G401 (cell line): ENCODE data around the gene DHRS1. TPM values are rescaled to one million over a fixed set of nuclear protein-coding genes. Genes with fewer than 3 reads are reported as not detected.
A peak's percentile ranks its signal among the peaks of the same experiment; 100 is the strongest.
"Not testable (repeated sequence)": the region's sequence is repeated elsewhere in the genome, so short reads cannot be mapped to it uniquely, and the experiment has no call there.

Experiments used
- DNase-seq: peaks from one replicate; pipeline ENCODE4 v3.0.0-alpha.2; 2015; ENCODE audit warnings: low spot score
- in situ Hi-C: cut with HindIII; loops from 2 replicates; pipeline ENCODE4 v1.10.0; 2016; ENCODE audit warnings: low sequenced_read_pairs, mixed read lengths
- total RNA-seq: library from RNA; depleted of rRNA; stranded (reverse); fragments of >200 nt; shearing (Covaris generic); gene quantifications from 2 replicates; pipeline ENCODE4 v1.2.3, GENCODE V29; 2014

Gene DHRS1
- total RNA-seq, 1 experiment from 2014 or later = 11.4 TPM

DNA sequence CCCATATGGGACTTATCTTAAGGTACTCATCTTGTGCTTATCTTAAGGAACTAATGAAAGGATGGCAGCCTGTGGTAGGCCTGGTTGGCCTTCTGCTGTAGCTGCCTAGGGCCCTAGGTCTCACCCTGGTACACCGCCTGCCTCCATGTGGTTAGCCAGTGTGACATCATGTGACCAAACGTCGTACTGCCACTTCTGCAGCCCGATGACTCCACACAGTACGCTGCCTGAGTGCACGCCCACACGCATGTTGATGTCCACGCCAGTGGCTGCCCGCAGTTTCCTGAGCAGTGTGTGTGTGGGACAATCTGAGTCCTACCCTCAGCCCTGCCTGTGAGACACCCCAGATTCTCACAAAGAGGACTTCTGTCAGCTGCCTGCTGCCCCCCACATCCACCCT is 30.2 kb upstream of the DHRS1 start:
- no peak for DNase-seq
- in situ Hi-C loops = no loop called here

DNA sequence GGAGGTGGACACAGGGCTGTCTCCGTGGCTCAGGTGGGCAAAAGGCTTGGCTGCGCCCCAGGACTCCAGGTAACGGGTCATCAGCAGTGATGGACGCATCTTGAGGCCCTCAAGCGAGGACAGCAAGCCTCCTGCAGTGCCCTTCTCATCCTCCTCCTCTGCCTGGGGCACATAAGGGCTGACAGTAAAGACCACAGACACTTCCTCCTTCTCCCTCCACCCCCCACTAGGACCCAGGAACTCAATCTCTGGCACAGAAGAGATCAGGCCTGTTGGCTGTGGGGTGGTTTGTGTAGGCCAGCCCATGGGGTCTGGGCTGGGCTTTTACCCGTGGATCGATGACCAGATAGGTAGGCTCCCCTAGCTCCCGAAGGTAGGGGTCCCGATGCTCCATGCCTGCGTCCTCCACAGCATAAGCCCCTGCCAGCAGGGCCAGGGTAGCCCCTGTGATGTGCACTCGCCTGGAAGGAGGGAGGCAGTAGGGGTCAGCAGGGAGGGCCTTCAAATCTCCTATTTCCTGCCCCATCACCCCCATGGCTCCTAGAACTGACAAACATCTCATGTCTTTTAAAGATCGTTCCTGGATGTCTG is 29.6 kb upstream of the DHRS1 start:
- in situ Hi-C loops = no loop called here
- DNase-seq = no peak

DNA sequence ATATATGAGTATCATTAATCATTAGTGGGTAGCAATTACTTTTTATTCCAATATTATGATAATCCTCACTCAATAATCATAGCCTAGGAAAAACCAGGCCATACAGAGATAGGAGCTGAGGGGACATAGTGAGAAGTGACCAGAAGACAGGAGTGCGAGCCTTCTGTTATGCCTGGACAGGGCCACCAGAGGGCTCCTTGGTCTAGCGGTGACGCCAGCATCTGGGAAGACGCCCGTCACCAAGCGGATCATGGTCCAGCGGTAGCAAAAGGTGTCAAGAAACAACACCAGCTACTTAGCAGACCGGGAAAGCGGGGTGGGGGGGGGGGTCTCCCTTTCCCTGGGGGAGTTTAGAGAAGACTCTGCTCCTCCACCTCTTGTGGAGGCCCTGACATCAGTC is 28.3 kb upstream of the DHRS1 start:
- peak; percentile 61 for DNase-seq
- in situ Hi-C loops = not testable (repeated sequence)

DNA sequence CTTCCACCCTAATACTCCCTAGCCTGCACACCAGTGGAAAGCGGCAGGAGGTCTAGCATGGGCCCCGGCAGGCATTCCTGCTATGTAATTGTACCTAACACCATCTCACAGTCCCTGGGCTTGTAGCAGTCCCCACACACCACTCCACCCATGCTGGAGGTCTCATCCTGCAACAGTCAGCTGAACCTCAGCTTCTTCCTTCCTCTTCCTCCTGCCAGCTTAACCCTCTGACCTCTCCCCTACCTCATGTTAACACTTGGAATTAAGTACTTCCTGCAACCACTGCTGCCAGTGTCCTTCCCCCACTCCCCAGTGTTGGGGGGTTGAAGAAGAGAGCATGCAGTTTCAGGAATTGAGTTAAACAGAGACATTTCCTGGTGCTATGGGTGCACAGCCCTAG is 27.7 kb upstream of the DHRS1 start:
- no peak for DNase-seq

DNA sequence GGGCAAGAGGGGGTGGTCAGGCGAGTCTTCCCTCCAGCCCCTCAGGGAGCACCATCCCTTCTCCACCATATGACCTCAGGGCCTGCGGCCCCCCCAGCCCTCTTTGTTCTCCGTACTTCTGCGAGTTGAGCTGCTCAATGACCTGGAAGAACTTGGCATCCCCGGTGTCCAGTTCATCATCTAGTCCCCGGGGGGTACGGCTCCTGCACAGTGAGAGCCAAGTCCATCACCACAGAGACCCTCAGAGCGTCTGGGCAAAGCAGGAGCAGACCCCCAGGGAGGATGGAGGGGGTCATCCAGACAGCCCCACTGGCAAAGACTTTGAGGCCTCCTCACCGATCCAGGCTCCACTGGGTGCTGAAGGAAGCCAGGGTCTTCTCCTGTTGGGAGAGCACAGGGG is 26.4 kb upstream of the DHRS1 start:
- in situ Hi-C loops = no loop called here
- no peak for DNase-seq

More for the DNA sequence above, 27.7 kb upstream of the DHRS1 start:
- in situ Hi-C loops = no loop called here

DNA sequence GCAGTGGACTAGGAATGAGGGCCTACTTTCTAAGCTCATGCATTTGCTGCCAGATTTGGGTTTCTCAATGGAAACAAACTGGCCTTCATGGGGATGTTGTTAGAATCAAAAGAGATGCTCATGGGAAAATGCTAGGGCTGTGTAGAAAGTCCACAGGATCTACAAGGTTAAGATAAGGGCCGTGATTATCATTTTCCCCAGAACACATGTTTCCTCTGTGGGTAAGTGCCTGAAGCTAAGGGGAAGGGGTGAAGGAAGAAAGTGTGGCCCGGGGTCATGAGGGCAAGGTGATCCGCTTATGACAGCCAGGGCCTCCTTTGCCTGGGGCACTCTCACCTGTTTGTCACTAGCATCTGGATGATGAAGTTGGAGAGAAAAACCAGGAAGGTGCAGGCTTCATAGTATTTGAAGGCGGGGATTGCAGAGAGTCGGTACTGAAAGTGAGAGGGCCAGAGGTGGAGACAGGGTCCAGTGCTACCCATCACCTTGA is 25.5 kb upstream of the DHRS1 start:
- no peak for DNase-seq
- in situ Hi-C loops = no loop called here

DNA sequence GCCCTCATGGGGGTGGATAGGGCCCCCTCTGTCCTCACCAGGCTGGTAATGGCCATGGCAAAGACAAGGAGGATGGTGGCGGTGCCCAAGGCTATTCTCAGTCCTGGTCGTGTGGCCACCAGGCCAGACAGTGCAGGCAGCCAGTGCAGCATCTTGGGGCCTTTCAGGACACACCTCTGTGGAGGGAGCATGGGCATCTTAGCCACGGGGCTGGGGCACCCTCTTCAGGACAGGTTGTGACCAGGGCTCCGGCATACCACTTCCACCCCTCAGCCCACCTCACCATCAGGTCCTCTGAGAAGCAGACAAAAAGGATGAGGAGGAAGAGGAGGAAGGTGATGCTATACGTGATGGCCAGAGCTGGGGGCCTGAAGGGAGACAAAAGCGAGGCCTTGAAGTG is 24.4 kb upstream of the DHRS1 start:
- in situ Hi-C loops = no loop called here
- DNase-seq = no peak

DNA sequence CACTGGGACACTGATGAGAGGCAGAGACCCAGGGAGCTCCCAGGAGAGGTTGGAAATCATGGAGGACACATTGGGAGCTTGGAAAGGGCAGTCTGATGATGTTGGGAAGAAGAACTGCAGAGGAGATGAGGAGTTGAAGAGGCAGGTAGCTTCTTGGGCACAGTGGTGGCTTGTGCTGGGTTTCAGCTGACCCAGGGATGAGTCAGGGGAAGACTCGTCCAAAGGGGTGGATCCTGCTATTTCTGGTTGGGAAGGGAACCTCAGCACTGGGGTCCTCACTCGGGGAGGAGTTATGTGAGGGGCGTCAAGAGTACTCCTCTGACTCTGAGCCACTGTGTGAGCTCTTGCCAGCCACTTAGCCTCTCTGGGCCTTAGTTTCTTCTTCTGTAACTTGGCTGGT is 23.8 kb upstream of the DHRS1 start:
- in situ Hi-C loops = no loop called here

DNA sequence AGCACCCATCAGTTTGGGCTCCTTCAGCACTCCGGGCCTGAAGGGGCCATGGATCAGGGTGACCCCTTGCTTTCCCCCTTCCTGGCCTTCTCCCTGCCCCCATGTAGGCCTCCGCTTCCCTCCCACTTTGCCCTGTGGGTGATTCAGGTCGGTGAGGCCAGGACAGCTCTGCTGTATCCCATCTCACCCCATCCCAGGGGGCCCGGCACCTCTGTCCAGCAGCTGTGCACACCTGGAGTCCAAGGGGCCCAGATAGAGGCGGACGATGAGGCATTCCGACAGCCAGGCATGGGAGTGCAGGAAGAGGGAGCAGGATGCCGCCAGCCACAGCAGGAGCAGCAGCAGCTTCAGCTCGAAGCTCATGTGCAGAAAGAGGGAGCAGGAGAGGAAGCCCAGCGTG is 23.1 kb upstream of the DHRS1 start:
- in situ Hi-C loops = no loop called here
- no peak for DNase-seq

More for the DNA sequence above, 23.8 kb upstream of the DHRS1 start:
- no peak for DNase-seq

DNA sequence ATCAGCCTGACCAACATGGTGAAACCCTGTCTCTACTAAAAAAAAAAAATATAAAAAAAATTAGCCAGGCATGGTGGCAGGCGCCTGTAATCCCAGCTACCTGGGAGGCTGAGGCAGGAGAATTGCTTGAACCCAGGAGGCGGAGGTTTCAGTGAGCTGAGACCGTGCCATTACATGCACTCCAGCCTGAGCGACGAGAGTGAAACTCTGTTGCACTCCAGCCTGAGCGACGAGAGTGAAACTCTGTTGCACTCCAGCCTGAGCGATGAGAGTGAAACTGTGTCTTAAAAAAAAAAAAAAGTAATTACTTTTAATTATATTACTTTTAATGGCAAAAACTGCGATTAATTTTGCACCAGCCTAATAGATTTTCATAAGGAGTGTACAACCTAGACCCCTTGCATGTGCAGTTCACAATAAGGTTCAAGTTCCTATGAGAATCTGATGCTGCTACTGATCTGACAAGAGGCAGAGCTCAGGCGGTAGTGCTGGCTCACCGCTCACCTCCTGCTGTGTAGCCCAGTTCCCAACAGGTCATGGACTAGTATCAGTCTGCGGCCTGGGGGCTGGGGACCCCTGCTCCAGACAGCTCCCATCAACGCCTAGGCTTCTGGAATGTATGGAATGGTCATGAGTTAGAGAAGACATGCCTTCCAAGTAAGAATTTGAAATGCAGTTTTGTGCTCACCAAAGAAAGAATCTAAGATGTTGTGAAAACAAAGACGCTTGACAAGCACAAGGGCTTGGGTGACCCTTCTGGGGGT is 21.8 kb upstream of the DHRS1 start:
- in situ Hi-C loops = no loop called here
- no peak for DNase-seq

DNA sequence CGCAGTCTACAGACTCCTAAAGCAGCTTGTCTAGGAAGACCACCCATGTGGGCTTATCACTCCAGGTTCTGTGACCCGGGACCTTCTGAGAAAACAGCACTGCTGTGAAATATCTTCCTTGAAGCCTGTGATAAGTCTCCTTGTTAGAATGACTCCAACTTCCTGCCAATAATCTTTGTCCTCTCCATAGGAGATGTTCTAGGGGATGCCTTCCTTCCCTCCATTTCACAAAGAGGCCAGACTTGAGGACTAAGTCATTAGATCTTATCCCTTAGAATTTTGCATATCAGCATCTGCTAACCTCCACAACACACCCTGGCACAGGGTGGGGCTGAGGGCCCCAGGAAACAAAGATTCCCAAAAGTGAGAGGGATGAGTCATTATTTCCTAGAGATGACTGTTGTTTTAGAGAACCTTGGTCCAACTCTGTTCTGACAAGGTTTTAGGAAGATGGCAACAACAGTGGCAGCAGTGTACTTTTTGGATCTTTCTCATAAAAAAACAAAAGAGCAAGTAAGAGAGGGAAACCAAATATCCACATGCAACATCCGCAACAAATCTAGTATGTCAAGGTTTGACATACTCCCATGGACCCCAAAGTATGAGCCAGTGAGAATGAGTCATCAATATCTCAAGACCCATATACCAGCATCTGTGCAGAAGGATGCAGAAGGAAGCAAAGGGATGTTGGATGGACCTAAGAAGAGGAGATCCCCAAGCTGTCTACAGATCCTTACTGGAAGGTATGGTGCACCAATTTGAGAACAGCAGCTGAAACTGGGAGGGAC is 17.8 kb upstream of the DHRS1 start:
- in situ Hi-C loops = no loop called here
- DNase-seq = no peak

DNA sequence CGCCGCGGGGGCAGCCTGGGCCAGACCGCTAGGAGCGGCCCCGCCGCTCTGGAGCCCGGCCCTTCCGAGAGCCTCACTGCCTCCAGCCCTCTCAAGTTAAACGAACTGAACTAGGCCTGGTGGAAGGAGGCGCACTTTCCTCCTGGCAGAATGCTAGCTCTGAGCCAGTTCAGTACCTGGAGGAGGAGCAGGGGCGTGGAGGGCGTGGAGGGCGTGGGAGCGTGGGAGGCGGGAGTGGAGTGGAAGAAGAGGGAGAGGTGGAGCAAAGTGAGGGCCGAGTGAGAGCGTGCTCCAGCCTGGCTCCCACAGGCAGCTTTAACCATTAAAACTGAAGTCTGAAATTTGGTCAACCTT is 17.0 kb upstream of the DHRS1 start:
- DNase-seq = no peak
- in situ Hi-C loops = no loop called here

DNA sequence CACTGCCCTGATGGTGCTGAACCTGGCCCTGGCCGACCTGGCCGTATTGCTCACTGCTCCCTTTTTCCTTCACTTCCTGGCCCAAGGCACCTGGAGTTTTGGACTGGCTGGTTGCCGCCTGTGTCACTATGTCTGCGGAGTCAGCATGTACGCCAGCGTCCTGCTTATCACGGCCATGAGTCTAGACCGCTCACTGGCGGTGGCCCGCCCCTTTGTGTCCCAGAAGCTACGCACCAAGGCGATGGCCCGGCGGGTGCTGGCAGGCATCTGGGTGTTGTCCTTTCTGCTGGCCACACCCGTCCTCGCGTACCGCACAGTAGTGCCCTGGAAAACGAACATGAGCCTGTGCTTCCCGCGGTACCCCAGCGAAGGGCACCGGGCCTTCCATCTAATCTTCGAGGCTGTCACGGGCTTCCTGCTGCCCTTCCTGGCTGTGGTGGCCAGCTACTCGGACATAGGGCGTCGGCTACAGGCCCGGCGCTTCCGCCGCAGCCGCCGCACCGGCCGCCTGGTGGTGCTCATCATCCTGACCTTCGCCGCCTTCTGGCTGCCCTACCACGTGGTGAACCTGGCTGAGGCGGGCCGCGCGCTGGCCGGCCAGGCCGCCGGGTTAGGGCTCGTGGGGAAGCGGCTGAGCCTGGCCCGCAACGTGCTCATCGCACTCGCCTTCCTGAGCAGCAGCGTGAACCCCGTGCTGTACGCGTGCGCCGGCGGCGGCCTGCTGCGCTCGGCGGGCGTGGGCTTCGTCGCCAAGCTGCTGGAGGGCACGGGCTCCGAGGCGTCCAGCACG is 16.4 kb upstream of the DHRS1 start:
- DNase-seq = no peak
- in situ Hi-C loops = no loop called here

DNA sequence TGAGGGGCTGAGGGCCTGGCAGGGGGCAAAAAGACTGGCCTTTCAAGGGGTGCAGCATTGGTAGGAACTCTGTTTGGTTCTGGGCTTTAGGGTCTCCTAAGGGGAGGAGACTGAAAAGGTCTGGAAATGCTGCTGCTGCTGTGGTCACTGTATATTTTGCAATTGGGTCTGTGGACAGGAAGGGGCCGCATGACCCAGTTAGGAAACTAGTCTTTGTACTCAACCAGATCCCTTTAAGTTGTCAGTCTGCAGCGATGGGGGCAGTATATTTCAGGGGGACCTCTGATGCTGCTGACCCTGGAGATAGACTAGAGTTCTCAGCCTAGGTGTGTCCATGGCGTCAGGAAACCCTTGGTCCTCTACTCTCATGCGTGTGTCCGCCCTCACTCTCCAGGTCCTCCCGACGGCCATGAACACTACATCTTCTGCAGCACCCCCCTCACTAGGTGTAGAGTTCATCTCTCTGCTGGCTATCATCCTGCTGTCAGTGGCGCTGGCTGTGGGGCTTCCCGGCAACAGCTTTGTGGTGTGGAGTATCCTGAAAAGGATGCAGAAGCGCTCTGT is 15.7 kb upstream of the DHRS1 start:
- in situ Hi-C loops = no loop called here
- DNase-seq = no peak

DNA sequence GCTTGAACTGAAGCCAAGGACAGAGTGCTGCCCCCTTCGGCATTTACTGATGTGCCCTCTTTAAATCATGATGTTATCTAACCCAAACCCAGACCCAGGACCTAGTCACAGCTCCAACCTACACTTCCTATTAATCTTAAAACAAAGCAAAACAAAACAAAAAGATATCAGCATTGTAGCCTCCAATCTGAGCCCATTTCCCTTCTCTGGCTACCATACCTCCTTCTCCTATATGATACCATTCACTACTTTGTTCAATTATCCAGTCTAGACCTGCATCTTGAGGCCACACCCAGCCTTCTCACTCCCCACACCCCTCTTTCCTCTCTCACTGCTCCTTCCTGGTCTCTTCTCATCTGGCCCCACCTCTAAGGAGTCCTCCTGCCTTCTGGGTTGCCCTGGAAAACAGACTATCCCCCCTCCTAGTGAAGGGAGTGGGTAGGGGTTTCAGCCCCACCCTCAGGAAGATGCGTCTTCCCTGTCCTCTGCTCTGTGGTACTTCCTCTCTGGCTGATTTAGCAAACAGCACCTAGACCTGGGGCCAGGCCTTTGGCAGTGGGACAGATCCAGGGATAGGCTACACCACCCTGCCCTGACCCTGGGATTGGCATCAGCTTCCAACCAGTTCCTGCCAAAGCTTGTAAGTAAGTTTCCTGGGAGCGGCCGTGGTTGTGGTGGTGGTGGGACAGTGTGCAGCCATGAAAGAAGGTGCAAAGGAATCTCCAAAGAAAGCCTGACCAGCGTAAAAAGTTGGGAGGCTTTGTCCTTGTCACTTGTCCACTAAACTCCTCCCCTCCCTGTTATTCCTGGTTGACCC is 15.0 kb upstream of the DHRS1 start:
- in situ Hi-C loops = no loop called here
- DNase-seq = no peak

DNA sequence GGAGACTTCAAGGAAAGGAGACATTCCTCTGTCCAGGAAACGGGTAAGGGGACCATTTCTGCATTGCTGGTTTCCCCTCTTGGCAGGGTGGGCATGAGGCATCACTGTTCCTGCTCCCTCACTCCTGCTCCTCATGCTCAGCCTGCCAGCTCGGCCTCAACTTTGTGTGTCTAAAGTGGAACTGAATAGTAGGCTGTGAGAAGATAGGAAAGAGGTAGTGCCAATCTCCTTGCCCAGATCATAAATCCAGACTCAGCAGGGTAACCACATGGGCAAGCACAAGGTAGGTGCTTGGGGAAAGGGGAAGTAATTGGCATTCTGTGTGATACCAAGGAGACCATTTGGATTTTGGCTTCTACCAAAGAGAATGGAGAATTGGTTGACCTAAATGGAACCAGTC is 14.3 kb upstream of the DHRS1 start:
- DNase-seq = no peak
- in situ Hi-C loops = no loop called here

DNA sequence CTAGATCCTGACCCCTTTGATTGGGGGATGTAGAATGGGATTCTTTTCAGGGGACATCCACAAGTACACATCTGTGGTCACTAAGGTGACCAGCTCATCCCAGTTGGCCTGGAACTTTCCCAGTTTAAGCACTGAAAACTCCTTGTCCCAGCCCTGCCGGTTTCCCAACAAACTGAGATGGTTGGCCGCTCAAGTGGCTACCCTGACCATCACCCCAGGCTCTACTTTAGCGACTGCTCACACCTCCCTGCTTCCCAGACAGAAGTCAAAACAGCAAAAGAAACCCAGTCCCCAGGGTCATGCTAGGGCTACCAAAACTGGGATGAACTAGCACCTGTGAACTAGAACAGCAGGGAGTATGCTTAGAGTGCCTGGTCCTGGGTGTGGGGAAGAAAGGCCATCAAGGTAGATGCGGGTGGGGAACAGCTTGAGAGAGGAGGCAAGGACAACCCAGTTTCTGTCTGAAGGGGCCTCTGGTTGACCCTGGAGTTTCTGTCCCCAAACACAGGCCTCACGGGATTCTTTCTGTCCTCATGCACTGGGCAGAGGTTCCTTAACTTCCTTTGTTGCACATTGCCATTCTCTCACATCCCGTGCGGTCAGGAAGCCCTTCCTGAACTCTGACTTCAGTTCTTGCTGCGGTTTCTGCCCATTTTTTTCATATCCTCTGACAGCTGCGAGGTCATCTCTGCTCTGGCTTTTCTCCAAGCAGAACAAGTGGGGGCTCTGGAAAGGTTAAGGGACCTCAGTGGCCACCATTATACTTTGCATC is 13.3 kb upstream of the DHRS1 start:
- in situ Hi-C loops = no loop called here

More for the DNA sequence above, 13.3 kb upstream of the DHRS1 start:
- DNase-seq = no peak
